Heart left ventricle (tissue), 16 donors: ENCODE measurements around the gene TRDMT1. TPM values are rescaled to one million over a fixed set of nuclear protein-coding genes. Genes with fewer than 3 reads are reported as not detected.

Source experiments
- ATAC-seq, 4 donors: fragments of 200-7000 bp; cut with Tn5 transposase; one replicate each; pipeline ENCODE4 v1.9.1; 2020 to 2022; ENCODE audit warnings: moderate library complexity in 4 of 4, mild to moderate bottlenecking in 3 of 4, moderate number of reproducible peaks in 1 of 4
- DNase-seq, 5 donors: peaks; one replicate each; pipeline ENCODE4 v3.0.0-alpha.2; 2020
- H3K27ac ChIP-seq, 12 donors: fragments of 200-600 bp; sonication (generic) in 4 of 12; one replicate each; pipeline versions ENCODE4 v1.5.0 to v1.8.0; 2016 to 2022; ENCODE audit warnings: mild to moderate bottlenecking in 2 of 12
- H3K27me3 ChIP-seq, 9 donors: fragments of 200-600 bp; sonication (generic) in 2 of 9; one replicate each; pipeline versions ENCODE4 v1.5.1 to v1.8.0; 2016 to 2022; ENCODE audit warnings: mild to moderate bottlenecking in 3 of 9
- H3K36me3 ChIP-seq, 9 donors: fragments of 200-600 bp; sonication (generic) in 2 of 9; one replicate each; pipeline versions ENCODE4 v1.5.0 to v1.8.0; 2018 to 2022; ENCODE audit warnings: mild to moderate bottlenecking in 2 of 9
- H3K4me1 ChIP-seq, 12 donors: fragments of 200-600 bp; sonication (generic) in 4 of 12; one replicate each; pipeline versions ENCODE4 v1.5.0 to v1.8.0; 2016 to 2022; ENCODE audit warnings: mild to moderate bottlenecking in 3 of 12
- H3K4me3 ChIP-seq, 12 donors: fragments of 200-600 bp; sonication (generic) in 4 of 12; one replicate each; pipeline versions ENCODE4 v1.5.0 to v1.8.0; 2017 to 2022; ENCODE audit warnings: mild to moderate bottlenecking in 9 of 12, moderate library complexity in 4 of 12
- H3K9me3 ChIP-seq, 12 donors: fragments of 200-600 bp; sonication (generic) in 4 of 12; one replicate each; pipeline versions ENCODE4 v1.5.0 to v1.8.0; 2016 to 2022; ENCODE audit warnings: mild to moderate bottlenecking in 1 of 12
- CTCF ChIP-seq, 12 donors: fragments of 200-600 bp; sonication (generic) in 4 of 12; IDR thresholded peaks; one replicate each; pipeline versions ENCODE4 v1.5.0 to v1.8.0; 2018 to 2022; ENCODE audit warnings: antibody characterized with exemption in 12 of 12, mild to moderate bottlenecking in 5 of 12
- POLR2A ChIP-seq, 2 donors: fragments of 450-650 bp; IDR thresholded peaks; one replicate each; pipeline ENCODE4 v1.6.1; 2017; ENCODE audit warnings: antibody characterized with exemption in 2 of 2, mild to moderate bottlenecking in 2 of 2, moderate library complexity in 2 of 2
- WGBS, 4 donors: extraction: QIAGEN DNeasy Blood & Tissue Kit in 2 of 4; methylation state at CpG; one replicate each; pipeline versions ENCODE4 v1.1.5 to v1.1.7; 2013 to 2018; 5-methylcytosine and 5-hydroxymethylcytosine counted together
- intact Hi-C, 10 donors: fragments of 100-400 bp; cut with DNase I; formaldehyde crosslinking; loops; one replicate each; pipeline versions ENCODE4 v1.11.1 to v1.14.2; 2022
- polyA plus RNA-seq, 2 donors: library from polyadenylated mRNA; stranded (reverse); fragments of 200-250 nt; gene quantifications; one replicate each; pipeline ENCODE4 v1.2.3, GENCODE V29; 2013
- total RNA-seq, 9 donors: library from RNA; depleted of rRNA in 2 of 9; stranded (reverse); fragments of >200 nt in 2 of 9; fragmentation: NEBNext Ultra II Directional in 3 of 9; extraction: Animal tissue kit (Norgen Biotek cat#: 25700) in 3 of 9; gene quantifications; one replicate each; pipeline versions ENCODE4 v1.1.0 to v1.2.4, GENCODE V29; 2016 to 2023
- donor health status: ischemic (EF 13 %, LVEDD 7.1; RV severe dilation, severe dysfunction).
- donor health status: healthy with polysubstance abuse.
- donor health status: DM: no; HTN: yes; CAD: no.
- donor health status: DM: no; HTN: no; CAD: no.
- donor health status: ischemic (EF 25% LVEDD 6.9; RV normal size, moderate dysfunction).
- donor health status: ischemic (EF 25% LVEDD 5.7; RV mildly dilated, moderate dysfunction).
- donor health status: healthy.
- donor health status: DM: yes; HTN: yes; CAD: no.
- donor health status: ischemic (EF 35%, LVEDD 5.7; RV mildly dilated, moderate dysfunction).
- donor health status: nonischemic (EF 11% LVEDD 7.7; RV severe dilation, severe dysfunction).
- donor health status: DM: yes; HTN: yes; CAD: no.
- donor health status: PGD.
- donor health status: ischemic (EF 29% LVEDD 5.4; RV normal size, mild dysfunction).
- donor health status: nonischemic (EF 23%, LVEDD 6.1; RV moderate dilation, normal function).

Gene TRDMT1
- total and polyA plus RNA-seq, 11 donors, result 1.8 to 6.0 (median 3.5) TPM

GRCh38 chr10:17143055-17143690, 58.3 kb downstream of the TRDMT1 start:
- WGBS, 4 donors, result 87 to 94% (median 91%) methylated on average over 3 of the region's 3 CpGs

GRCh38 chr10:17141504-17142229, 59.8 kb downstream of the TRDMT1 start:
- 76 to 84% (median 78%) methylated on average over 1 of the region's 1 CpG for WGBS, 4 donors
- no peaks in the 10 kb centered on the region for H3K4me1 ChIP-seq
- no peaks in the 10 kb centered on the region for H3K36me3 ChIP-seq
- TF ChIP-seq POLR2A (IDR thresholded peaks at IDR 0.05) (no peak), CTCF (IDR thresholded peaks at IDR 0.05) (no peak)
- H3K4me3 ChIP-seq, result no peak overlapping the region
- H3K9me3 ChIP-seq, result no peaks in the 10 kb centered on the region
- H3K27me3 ChIP-seq, result no peaks in the 10 kb centered on the region
- ATAC-seq, result no peak
- DNase-seq, result no peak
- no peak overlapping the region for H3K27ac ChIP-seq
- intact Hi-C loops, result no loop called here

More at GRCh38 chr10:17143055-17143690, 58.3 kb downstream of the TRDMT1 start:
- DNase-seq, result no peak
- Histone ChIP-seq H3K36me3 (no peaks in the 10 kb centered on the region), H3K4me3 (no peak overlapping the region), H3K27me3 (no peaks in the 10 kb centered on the region), H3K9me3 (no peaks in the 10 kb centered on the region), H3K4me1 (no peaks in the 10 kb centered on the region), H3K27ac (no peak overlapping the region)
- intact Hi-C loops, result no loop called here
- TF ChIP-seq CTCF (IDR thresholded peaks at IDR 0.05) (no peak), POLR2A (IDR thresholded peaks at IDR 0.05) (no peak)
- no peak for ATAC-seq

GRCh38 chr10:17140386-17140761, 61.1 kb downstream of the TRDMT1 start:
- Histone ChIP-seq H3K9me3 (no peaks in the 10 kb centered on the region), H3K4me3 (no peak overlapping the region), H3K4me1 (no peaks in the 10 kb centered on the region), H3K27ac (no peak overlapping the region), H3K27me3 (no peaks in the 10 kb centered on the region), H3K36me3 (no peaks in the 10 kb centered on the region)
- no peak for TF ChIP-seq POLR2A (IDR thresholded peaks at IDR 0.05)
- no peak for TF ChIP-seq CTCF (IDR thresholded peaks at IDR 0.05)
- no peak for DNase-seq
- intact Hi-C loops, result no loop called here
- no peak for ATAC-seq

GRCh38 chr10:17138460-17139042, 62.9 kb downstream of the TRDMT1 start:
- Histone ChIP-seq H3K4me3 (no peak overlapping the region), H3K27me3 (no peaks in the 10 kb centered on the region), H3K27ac (no peak overlapping the region), H3K9me3 (no peaks in the 10 kb centered on the region), H3K36me3 (no peaks in the 10 kb centered on the region), H3K4me1 (no peaks in the 10 kb centered on the region)
- DNase-seq, result no peak
- no peak for TF ChIP-seq CTCF (IDR thresholded peaks at IDR 0.05)
- no peak for TF ChIP-seq POLR2A (IDR thresholded peaks at IDR 0.05)
- no peak for ATAC-seq
- 79 to 86% (median 83%) methylated on average over 5 of the region's 5 CpGs for WGBS, 4 donors
- intact Hi-C loops, result loop anchor here in 1 of 10 donors (1.0 kb wide), 1 partner anchor 30 kb away; no protein-coding TSS in a partner anchor
